ENCODE measurements around the gene LCT. TPM values are rescaled to one million over a fixed set of nuclear protein-coding genes. Genes with fewer than 3 reads are reported as not detected.
A peak's percentile ranks its signal among the peaks of the same experiment; 100 is the strongest.

The LCT gene
- polyA plus RNA-seq, 3 donors, result not detected

DNA sequence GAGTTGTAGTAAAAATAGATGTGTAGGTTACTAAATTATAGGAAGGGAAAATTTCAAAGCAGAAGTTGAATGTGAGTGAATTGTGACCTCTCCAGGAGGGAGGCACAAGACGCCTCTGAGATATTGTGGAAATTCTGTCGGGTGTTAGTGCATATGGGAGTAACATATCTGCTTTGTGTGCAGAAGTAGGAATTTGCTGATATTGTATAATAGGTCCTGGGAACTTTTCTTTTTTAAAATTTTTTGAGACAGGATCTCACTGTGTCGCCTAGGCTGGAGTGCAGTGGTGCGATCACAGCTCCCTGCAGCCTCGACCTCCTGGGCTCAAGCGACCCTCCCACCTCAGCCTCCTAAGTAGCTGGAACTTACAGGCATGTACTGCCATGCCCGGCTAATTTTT lies 60.6 kb downstream of the LCT start:
- H2AFZ ChIP-seq (ENCODE audit: insufficient read depth, low read depth, low read length, poor library complexity, severe bottlenecking), result no peak overlapping the region
- H3K9me3 ChIP-seq (replicated peaks in 1 of 2; ENCODE audit: control insufficient read depth in 1 of 2, insufficient read depth in 1 of 2, low read length in 2 of 2), result no peaks in the 10 kb centered on the region
- DNase-seq, result no peak
- Mint-ChIP-seq H3K27me3 (ENCODE audit: low read depth in 3 of 3) (no peaks in the 10 kb centered on the region), H3K4me3 (no peak overlapping the region), H3K4me1 (peaks cover 2% of the 10 kb centered on the region), H3K36me3 (peaks cover 80 to 89% of the 10 kb centered on the region in 2 donors), H3K9me3 (peaks cover 0 to 5% (median 0%) of the 10 kb centered on the region in 7 donors), H3K27ac (peak overlapping the region in 2 of 7 donors; percentile 67 to 78)
- no peaks in the 10 kb centered on the region for H3K79me2 ChIP-seq (ENCODE audit: insufficient read depth, low read length)
- no peaks in the 10 kb centered on the region for H4K20me1 ChIP-seq (ENCODE audit: insufficient read depth, low read length)
- no peak overlapping the region for H3K9ac ChIP-seq (ENCODE audit: insufficient read depth, low read length, poor library complexity, severe bottlenecking)
- peaks cover 81 to 94% of the 10 kb centered on the region in 2 donors for H3K36me3 ChIP-seq (replicated peaks in 1 of 2; ENCODE audit: control insufficient read depth in 1 of 2, insufficient read depth in 2 of 2, low read length in 2 of 2)
- intact Hi-C loops (cut with micrococcal nuclease), result no loop called here
- H3K4me3 ChIP-seq (replicated peaks in 1 of 3; ENCODE audit: low read depth in 2 of 3, low read length in 3 of 3), result no peak overlapping the region
- H3K4me2 ChIP-seq (replicated peaks; ENCODE audit: extremely low read depth, low read length, poor library complexity, severe bottlenecking), result no peak overlapping the region
- no peaks in the 10 kb centered on the region for H3K4me1 ChIP-seq (ENCODE audit: control insufficient read depth in 1 of 2, insufficient read depth in 2 of 2, low read length in 2 of 2)
- H3K27me3 ChIP-seq (ENCODE audit: control insufficient read depth in 2 of 2, insufficient read depth in 2 of 2, low read length in 2 of 2), result no peaks in the 10 kb centered on the region
- 97% methylated on average over 6 of the region's 7 CpGs for WGBS (ENCODE audit: insufficient coverage)
- no peak for TF ChIP-seq CTCF (IDR thresholded peaks at IDR 0.05)
- H3K27ac ChIP-seq (ENCODE audit: low read depth in 1 of 2, low read length in 2 of 2), result peak overlapping the region in 1 of 2 donors; percentile 5

DNA sequence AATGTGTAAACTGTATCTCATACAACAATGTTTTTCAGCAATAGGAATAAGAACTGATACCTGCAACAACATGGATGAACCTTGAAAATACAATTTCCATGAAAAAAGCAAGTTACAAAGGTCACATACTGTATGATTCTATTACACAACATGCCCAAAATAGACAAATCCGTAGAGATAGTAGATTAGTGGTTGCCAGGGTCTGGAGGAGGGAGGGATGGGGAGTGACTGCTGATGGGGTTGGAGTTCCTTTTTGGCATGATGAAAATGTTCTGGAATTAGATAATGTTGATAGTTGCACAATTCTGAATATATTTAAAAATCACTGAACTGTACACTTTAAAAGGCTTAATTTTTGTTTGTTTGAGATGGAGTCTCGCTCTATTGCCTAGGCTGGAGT lies 61.6 kb downstream of the LCT start:
- H3K79me2 ChIP-seq (ENCODE audit: insufficient read depth, low read length), result no peaks in the 10 kb centered on the region
- peaks cover 81 to 94% of the 10 kb centered on the region in 2 donors for H3K36me3 ChIP-seq (replicated peaks in 1 of 2; ENCODE audit: control insufficient read depth in 1 of 2, insufficient read depth in 2 of 2, low read length in 2 of 2)
- H3K27me3 Mint-ChIP-seq (ENCODE audit: low read depth in 3 of 3), result no peaks in the 10 kb centered on the region
- H3K36me3 Mint-ChIP-seq, result peaks cover 78 to 89% of the 10 kb centered on the region in 2 donors
- peaks cover 2% of the 10 kb centered on the region for H3K4me1 Mint-ChIP-seq
- H3K27me3 ChIP-seq (ENCODE audit: control insufficient read depth in 2 of 2, insufficient read depth in 2 of 2, low read length in 2 of 2), result no peaks in the 10 kb centered on the region
- no peak overlapping the region for H2AFZ ChIP-seq (ENCODE audit: insufficient read depth, low read depth, low read length, poor library complexity, severe bottlenecking)
- no peaks in the 10 kb centered on the region for H3K9me3 ChIP-seq (replicated peaks in 1 of 2; ENCODE audit: control insufficient read depth in 1 of 2, insufficient read depth in 1 of 2, low read length in 2 of 2)
- H3K27ac ChIP-seq (ENCODE audit: low read depth in 1 of 2, low read length in 2 of 2), result peak overlapping the region in 1 of 2 donors; percentile 11
- no peaks in the 10 kb centered on the region for H3K4me1 ChIP-seq (ENCODE audit: control insufficient read depth in 1 of 2, insufficient read depth in 2 of 2, low read length in 2 of 2)
- no peak overlapping the region for H3K27ac Mint-ChIP-seq
- TF ChIP-seq CTCF (IDR thresholded peaks at IDR 0.05), result no peak
- intact Hi-C loops (cut with micrococcal nuclease), result no loop called here
- no peak overlapping the region for H3K9ac ChIP-seq (ENCODE audit: insufficient read depth, low read length, poor library complexity, severe bottlenecking)
- H3K4me3 ChIP-seq (replicated peaks in 1 of 3; ENCODE audit: low read depth in 2 of 3, low read length in 3 of 3), result no peak overlapping the region
- no peak overlapping the region for H3K4me2 ChIP-seq (replicated peaks; ENCODE audit: extremely low read depth, low read length, poor library complexity, severe bottlenecking)
- peaks cover 0 to 8% (median 0%) of the 10 kb centered on the region in 7 donors for H3K9me3 Mint-ChIP-seq
- no peak overlapping the region for H3K4me3 Mint-ChIP-seq
- H4K20me1 ChIP-seq (ENCODE audit: insufficient read depth, low read length), result no peaks in the 10 kb centered on the region
- no peak for DNase-seq
- WGBS (ENCODE audit: insufficient coverage), result no CpG with 5 or more reads among the region's 2 CpGs

All from CD14-positive monocyte (primary cell).